HL-60 (cell line): Measurements from ENCODE around the gene BICD2.

Source experiments
- POLR2AphosphoS5 ChIP-seq: IDR thresholded peaks from 2 replicates; pipeline ENCODE4 v1.6.1; 2012; ENCODE audit warnings: low read depth
- SPI1 ChIP-seq: IDR thresholded peaks from 2 replicates; pipeline ENCODE4 v1.6.1; 2012; ENCODE audit warnings: low read depth, mild to moderate bottlenecking, borderline replicate concordance
- TF ChIP-seq, protein P1 (sequence below): IDR thresholded peaks from one replicate; pipeline ENCODE4 v1.5.1; 2011; ENCODE audit warnings: low read length, control low read depth, inconsistent platforms; ENCODE audit not compliant: insufficient read depth

DNA sequence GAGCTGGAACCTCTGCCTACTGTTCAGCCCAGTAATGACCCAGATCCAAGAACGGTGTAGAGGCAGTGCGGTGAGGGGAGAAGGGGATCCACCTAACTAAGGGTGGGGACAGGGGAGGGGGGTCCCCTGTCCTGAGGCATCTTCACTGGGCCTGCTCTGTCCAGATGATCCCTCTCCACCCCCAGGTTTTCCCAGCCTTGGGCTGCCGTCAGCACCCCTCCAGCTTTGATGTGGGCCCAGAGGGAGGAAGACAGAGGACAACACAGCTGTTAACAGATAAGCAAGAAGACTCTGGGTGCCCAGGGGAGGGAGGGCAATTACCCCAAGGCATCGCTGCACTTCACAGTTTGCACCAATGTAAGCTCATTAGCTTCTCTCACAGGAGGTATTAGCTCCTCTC lies 19.3 kb downstream of the BICD2 start:
- TF ChIP-seq, protein P1, sequence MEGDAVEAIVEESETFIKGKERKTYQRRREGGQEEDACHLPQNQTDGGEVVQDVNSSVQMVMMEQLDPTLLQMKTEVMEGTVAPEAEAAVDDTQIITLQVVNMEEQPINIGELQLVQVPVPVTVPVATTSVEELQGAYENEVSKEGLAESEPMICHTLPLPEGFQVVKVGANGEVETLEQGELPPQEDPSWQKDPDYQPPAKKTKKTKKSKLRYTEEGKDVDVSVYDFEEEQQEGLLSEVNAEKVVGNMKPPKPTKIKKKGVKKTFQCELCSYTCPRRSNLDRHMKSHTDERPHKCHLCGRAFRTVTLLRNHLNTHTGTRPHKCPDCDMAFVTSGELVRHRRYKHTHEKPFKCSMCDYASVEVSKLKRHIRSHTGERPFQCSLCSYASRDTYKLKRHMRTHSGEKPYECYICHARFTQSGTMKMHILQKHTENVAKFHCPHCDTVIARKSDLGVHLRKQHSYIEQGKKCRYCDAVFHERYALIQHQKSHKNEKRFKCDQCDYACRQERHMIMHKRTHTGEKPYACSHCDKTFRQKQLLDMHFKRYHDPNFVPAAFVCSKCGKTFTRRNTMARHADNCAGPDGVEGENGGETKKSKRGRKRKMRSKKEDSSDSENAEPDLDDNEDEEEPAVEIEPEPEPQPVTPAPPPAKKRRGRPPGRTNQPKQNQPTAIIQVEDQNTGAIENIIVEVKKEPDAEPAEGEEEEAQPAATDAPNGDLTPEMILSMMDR, result no peak
- TF ChIP-seq POLR2AphosphoS5 (no peak), SPI1 (no peak)
